Stomach (tissue), 4 donors: ENCODE data around the gene CCDC83.

ENCODE experiments used
- CTCF ChIP-seq, 7 experiments: fragments of 450-650 bp in 4 of 7; fragments of 200-600 bp in 3 of 7; sonication (generic) in 3 of 7; IDR thresholded peaks; one replicate each; pipeline ENCODE4 v1.5.1; 2016 to 2019; ENCODE audit warnings: antibody characterized with exemption in 7 of 7, control low read depth in 2 of 7, mild to moderate bottlenecking in 1 of 7
- POLR2A ChIP-seq, 4 donors: fragments of 450-650 bp; IDR thresholded peaks; one replicate each; pipeline ENCODE4 v1.6.1; 2016; ENCODE audit warnings: antibody characterized with exemption in 4 of 4, control low read depth in 2 of 4, mild to moderate bottlenecking in 1 of 4, moderate library complexity in 1 of 4

- TF ChIP-seq CTCF (IDR thresholded peaks at IDR 0.05) (no peak), POLR2A (IDR thresholded peaks at IDR 0.05) (no peak)
Observed at GRCh38 chr11:85961130-85961529, 105.9 kb downstream of the CCDC83 start.
